Measurements from ENCODE around the gene PBX2.
A peak's percentile ranks its signal among the peaks of the same experiment; 100 is the strongest.

Gene PBX2, protein sequence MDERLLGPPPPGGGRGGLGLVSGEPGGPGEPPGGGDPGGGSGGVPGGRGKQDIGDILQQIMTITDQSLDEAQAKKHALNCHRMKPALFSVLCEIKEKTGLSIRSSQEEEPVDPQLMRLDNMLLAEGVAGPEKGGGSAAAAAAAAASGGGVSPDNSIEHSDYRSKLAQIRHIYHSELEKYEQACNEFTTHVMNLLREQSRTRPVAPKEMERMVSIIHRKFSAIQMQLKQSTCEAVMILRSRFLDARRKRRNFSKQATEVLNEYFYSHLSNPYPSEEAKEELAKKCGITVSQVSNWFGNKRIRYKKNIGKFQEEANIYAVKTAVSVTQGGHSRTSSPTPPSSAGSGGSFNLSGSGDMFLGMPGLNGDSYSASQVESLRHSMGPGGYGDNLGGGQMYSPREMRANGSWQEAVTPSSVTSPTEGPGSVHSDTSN

GRCh38 chr6:32190054-32190851, at the start of gene PBX2:
Gene PBX2, minus strand, starts transcription at chr6:32190202. Its CDS starts 287 bp downstream, at chr6:32189915.
- TF ChIP-seq EZH2 (IDR thresholded peaks at IDR 0.05; ENCODE audit: borderline replicate concordance, low read length), result no peak
- no peak for TF ChIP-seq CTCF (IDR thresholded peaks at IDR 0.05; ENCODE audit: low read length)
- no peak within 1 kb of the TSS for H2AFZ ChIP-seq (ENCODE audit: low read length)
- 0 out of 2 replicates have a peak, but pooled peaks cover 3% of the 10 kb centered on the region for H3F3A ChIP-seq (ENCODE audit: insufficient read depth, low read length)
- H4K20me1 ChIP-seq (ENCODE audit: insufficient read depth, low read length), result no peaks in the 10 kb centered on the region
- peak within 1 kb of the TSS; percentile 86 for H3K4me2 ChIP-seq (ENCODE audit: low read length)
- peaks cover 23% of the 10 kb centered on the region; the same call in 1 of the 2 replicates for H3K36me3 ChIP-seq (ENCODE audit: insufficient read depth, low read length)
- H3K4me1 ChIP-seq (ENCODE audit: insufficient read depth, low read length, severe bottlenecking), result peaks cover 49% of the 10 kb centered on the region
- H3K79me2 ChIP-seq (ENCODE audit: insufficient read depth, low read length), result no peaks in the 10 kb centered on the region
- peak within 1 kb of the TSS; percentile 86 for H3K9ac ChIP-seq (ENCODE audit: low read length)
- H3K4me3 ChIP-seq (ENCODE audit: low read depth, low read length, poor library complexity, severe bottlenecking), result peak within 1 kb of the TSS; percentile 73
- H3K27me3 ChIP-seq (ENCODE audit: insufficient read depth, low read length), result no peaks in the 10 kb centered on the region
- H3K9me3 ChIP-seq (ENCODE audit: low read length), result no peaks in the 10 kb centered on the region
- H3K9me2 ChIP-seq (ENCODE audit: low read depth, low read length), result no peaks in the 10 kb centered on the region
- H3K27ac ChIP-seq (ENCODE audit: low read depth, low read length, poor library complexity, severe bottlenecking), result peak within 1 kb of the TSS; percentile 88

DNA sequence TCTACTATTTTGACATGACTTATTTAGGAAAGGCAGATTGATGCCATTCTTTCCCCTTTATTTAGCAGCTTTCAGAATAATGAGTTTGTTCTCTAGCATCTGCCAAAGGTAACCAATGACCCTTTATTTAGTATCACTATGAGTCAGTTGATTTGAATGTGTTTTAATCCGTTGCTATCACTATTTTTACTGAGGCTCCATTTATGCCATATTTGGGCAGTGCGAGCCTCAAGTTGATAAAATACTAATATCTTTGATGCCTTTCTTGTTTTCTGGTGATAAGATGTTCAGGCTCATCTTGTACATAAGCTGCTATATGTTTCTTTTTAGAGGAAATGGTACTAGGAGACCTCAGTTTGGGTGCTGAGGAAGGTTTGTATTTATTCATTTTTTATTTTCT, 49.5 kb upstream of the PBX2 start:
- no peak overlapping the region for H3K9ac ChIP-seq (ENCODE audit: low read length)
- no peaks in the 10 kb centered on the region for H3K79me2 ChIP-seq (ENCODE audit: insufficient read depth, low read length)
- no peaks in the 10 kb centered on the region for H3F3A ChIP-seq (ENCODE audit: insufficient read depth, low read length)
- H3K4me1 ChIP-seq (ENCODE audit: insufficient read depth, low read length, severe bottlenecking), result no peaks in the 10 kb centered on the region
- H3K27ac ChIP-seq (ENCODE audit: low read depth, low read length, poor library complexity, severe bottlenecking), result no peak overlapping the region
- H4K20me1 ChIP-seq (ENCODE audit: insufficient read depth, low read length), result no peaks in the 10 kb centered on the region
- no peak overlapping the region for H2AFZ ChIP-seq (ENCODE audit: low read length)
- H3K4me3 ChIP-seq (ENCODE audit: low read depth, low read length, poor library complexity, severe bottlenecking), result no peak overlapping the region
- TF ChIP-seq EZH2 (IDR thresholded peaks at IDR 0.05; ENCODE audit: borderline replicate concordance, low read length) (no peak), CTCF (IDR thresholded peaks at IDR 0.05; ENCODE audit: low read length) (no peak)
- H3K9me2 ChIP-seq (ENCODE audit: low read depth, low read length), result no peaks in the 10 kb centered on the region
- no peaks in the 10 kb centered on the region for H3K9me3 ChIP-seq (ENCODE audit: low read length)
- H3K4me2 ChIP-seq (ENCODE audit: low read length), result no peak overlapping the region
- no peaks in the 10 kb centered on the region for H3K27me3 ChIP-seq (ENCODE audit: insufficient read depth, low read length)
- H3K36me3 ChIP-seq (ENCODE audit: insufficient read depth, low read length), result no peaks in the 10 kb centered on the region

DNA sequence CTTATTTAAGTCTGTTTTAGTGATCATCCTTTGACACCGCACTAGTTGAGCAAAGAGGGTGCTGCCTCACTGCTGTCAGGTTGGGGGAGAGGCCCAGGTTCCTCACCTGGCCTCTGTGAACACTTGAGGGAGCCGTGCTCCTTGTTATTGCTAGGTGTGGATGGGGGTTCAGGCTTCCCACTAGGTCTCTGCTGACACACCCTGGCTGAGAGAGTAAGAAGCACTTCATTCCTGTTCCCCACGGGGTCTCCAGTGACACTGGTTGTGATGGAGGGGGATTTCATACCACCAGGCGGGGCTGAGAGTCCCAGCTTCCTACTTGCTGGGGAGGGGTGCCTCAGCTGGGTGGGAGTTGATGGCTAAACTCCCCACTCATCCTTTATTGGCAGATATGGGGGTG, 44.9 kb upstream of the PBX2 start:
- H3K9me2 ChIP-seq (ENCODE audit: low read depth, low read length), result no peaks in the 10 kb centered on the region
- no peaks in the 10 kb centered on the region for H4K20me1 ChIP-seq (ENCODE audit: insufficient read depth, low read length)
- no peak overlapping the region for H2AFZ ChIP-seq (ENCODE audit: low read length)
- no peak overlapping the region for H3K9ac ChIP-seq (ENCODE audit: low read length)
- H3K4me3 ChIP-seq (ENCODE audit: low read depth, low read length, poor library complexity, severe bottlenecking), result no peak overlapping the region
- H3F3A ChIP-seq (ENCODE audit: insufficient read depth, low read length), result no peaks in the 10 kb centered on the region
- H3K4me2 ChIP-seq (ENCODE audit: low read length), result no peak overlapping the region
- no peaks in the 10 kb centered on the region for H3K27me3 ChIP-seq (ENCODE audit: insufficient read depth, low read length)
- H3K9me3 ChIP-seq (ENCODE audit: low read length), result no peaks in the 10 kb centered on the region
- H3K4me1 ChIP-seq (ENCODE audit: insufficient read depth, low read length, severe bottlenecking), result no peaks in the 10 kb centered on the region
- no peak overlapping the region for H3K27ac ChIP-seq (ENCODE audit: low read depth, low read length, poor library complexity, severe bottlenecking)
- TF ChIP-seq EZH2 (IDR thresholded peaks at IDR 0.05; ENCODE audit: borderline replicate concordance, low read length), result no peak
- TF ChIP-seq CTCF (IDR thresholded peaks at IDR 0.05; ENCODE audit: low read length), result no peak; the same call in 1 of the 2 replicates
- H3K36me3 ChIP-seq (ENCODE audit: insufficient read depth, low read length), result no peaks in the 10 kb centered on the region
- H3K79me2 ChIP-seq (ENCODE audit: insufficient read depth, low read length), result no peaks in the 10 kb centered on the region

All from OCI-LY1 (cell line).